ENCODE data around the gene SLU7. TPM values are rescaled to one million over a fixed set of nuclear protein-coding genes. Genes with fewer than 3 reads are reported as not detected.
"Not testable (repeated sequence)": the region's sequence is repeated elsewhere in the genome, so short reads cannot be mapped to it uniquely, and the experiment has no call there.

The SLU7 gene
- total RNA-seq, 1 donor from 2014 or later = 40.3 TPM

- peak in 1 of 2 donors; percentile 45 for DNase-seq (ENCODE audit: low read depth in 2 of 2)
Observed at GRCh38 chr5:160451281-160451680, 32.4 kb upstream of the SLU7 start.

- peak in 1 of 2 donors; percentile 79 for DNase-seq (ENCODE audit: low read depth in 2 of 2)
Observed at GRCh38 chr5:160450164-160450932, 31.5 kb upstream of the SLU7 start.

GRCh38 chr5:160449458-160449857, 30.6 kb upstream of the SLU7 start:
- DNase-seq (ENCODE audit: low read depth in 2 of 2) = no peak

GRCh38 chr5:160448886-160449285, 30.0 kb upstream of the SLU7 start:
- no peak for DNase-seq (ENCODE audit: low read depth in 2 of 2)

- DNase-seq (ENCODE audit: low read depth in 2 of 2) = no peak
Observed at GRCh38 chr5:160445751-160446150, 26.9 kb upstream of the SLU7 start.

GRCh38 chr5:160445132-160445531, 26.3 kb upstream of the SLU7 start:
- no peak for DNase-seq (ENCODE audit: low read depth in 2 of 2)

- no peak for DNase-seq (ENCODE audit: low read depth in 2 of 2)
Observed at GRCh38 chr5:160444407-160444806, 25.5 kb upstream of the SLU7 start.

- no peak for DNase-seq (ENCODE audit: low read depth in 2 of 2)
Observed at GRCh38 chr5:160442824-160443431, 24.0 kb upstream of the SLU7 start.

- no peak for DNase-seq (ENCODE audit: low read depth in 2 of 2)
Observed at GRCh38 chr5:160441311-160441781, 22.5 kb upstream of the SLU7 start.

- DNase-seq (ENCODE audit: low read depth in 2 of 2) = peak; percentile 55 to 86
Observed at GRCh38 chr5:160439205-160439600, 20.3 kb upstream of the SLU7 start.

GRCh38 chr5:160438316-160439204, 19.7 kb upstream of the SLU7 start:
- peak; percentile 52 to 76 for DNase-seq (ENCODE audit: low read depth in 2 of 2)

- no peak for DNase-seq (ENCODE audit: low read depth in 2 of 2)
Observed at GRCh38 chr5:160437271-160437670, 18.4 kb upstream of the SLU7 start.

- DNase-seq (ENCODE audit: low read depth in 2 of 2) = not testable (repeated sequence)
Observed at GRCh38 chr5:160436661-160437060, 17.8 kb upstream of the SLU7 start.

GRCh38 chr5:160436017-160436416, 17.1 kb upstream of the SLU7 start:
- DNase-seq (ENCODE audit: low read depth in 2 of 2) = no peak

GRCh38 chr5:160435532-160435931, 16.7 kb upstream of the SLU7 start:
- DNase-seq (ENCODE audit: low read depth in 2 of 2) = no peak

GRCh38 chr5:160434022-160434531, 15.2 kb upstream of the SLU7 start:
- no peak for DNase-seq (ENCODE audit: low read depth in 2 of 2)

GRCh38 chr5:160432787-160433186, 13.9 kb upstream of the SLU7 start:
- DNase-seq (ENCODE audit: low read depth in 2 of 2) = no peak

- DNase-seq (ENCODE audit: low read depth in 2 of 2) = no peak
Observed at GRCh38 chr5:160432196-160432595, 13.3 kb upstream of the SLU7 start.

- no peak for DNase-seq (ENCODE audit: low read depth in 2 of 2)
Observed at GRCh38 chr5:160427607-160428006, 8.7 kb upstream of the SLU7 start.

GRCh38 chr5:160423099-160423498, 4.2 kb upstream of the SLU7 start:
- DNase-seq (ENCODE audit: low read depth in 2 of 2) = peak in 1 of 2 donors; percentile 28

GRCh38 chr5:160421625-160422258, 2.9 kb upstream of the SLU7 start, which contains the start of gene PTTG1:
Gene PTTG1 (plus strand): TSS chr5:160421855. CDS start chr5:160422313, 458 bp downstream.
- DNase-seq (ENCODE audit: low read depth in 2 of 2) = peak; percentile 90 to 99
